Activated naive CD4-positive, alpha-beta T cell treated with anti-CD3 and anti-CD28 coated beads for 36 hours (primary cell): ENCODE data around the gene OPA3. TPM values are rescaled to one million over a fixed set of nuclear protein-coding genes. Genes with fewer than 3 reads are reported as not detected.

Experiments
- CTCF ChIA-PET: fragments of 350-600 bp; sonication (Branson Sonifier 250); formaldehyde crosslinking; loops from one replicate; lab custom pipeline; 2021; ENCODE audit warnings: antibody characterized with exemption; lab: Charles Lee
- DNase-seq: peaks from one replicate; pipeline ENCODE4 v3.0.0-alpha.2; 2020
- H3K27ac Mint-ChIP-seq: one replicate; pipeline ENCODE4 v1.8.0; 2021; ENCODE audit warnings: mild to moderate bottlenecking, mixed read lengths
- H3K27me3 Mint-ChIP-seq: one replicate; pipeline ENCODE4 v1.8.0; 2021; ENCODE audit warnings: low read depth, mixed read lengths
- H3K36me3 Mint-ChIP-seq: one replicate; pipeline ENCODE4 v1.8.0; 2021; ENCODE audit warnings: low read depth, mixed read lengths
- H3K4me1 Mint-ChIP-seq: one replicate; pipeline ENCODE4 v1.8.0; 2021; ENCODE audit warnings: low read depth, mixed read lengths
- H3K4me3 Mint-ChIP-seq: one replicate; pipeline ENCODE4 v1.8.0; 2021; ENCODE audit warnings: mild to moderate bottlenecking, moderate library complexity, mixed read lengths
- H3K9me3 Mint-ChIP-seq: one replicate; pipeline ENCODE4 v1.8.0; 2021; ENCODE audit warnings: mixed read lengths
- intact Hi-C: fragments of 100-400 bp; cut with micrococcal nuclease; formaldehyde crosslinking; loops from one replicate; pipeline ENCODE4 v1.15.1; 2023
- total RNA-seq, 2 experiments: library from RNA; stranded (reverse); gene quantifications; one replicate each; pipeline ENCODE4 v1.2.3, GENCODE V29; 2021

Gene OPA3
- total RNA-seq, 2 experiments from 2014 or later, result 12.4 to 12.7 TPM

- CTCF ChIA-PET, result interaction anchor here (0.6 to 1.2 kb wide), 2 partner anchors 19 to 101 kb away, joined by 4 to 5 read pairs; no protein-coding TSS in a partner anchor
- no peaks in the 10 kb centered on the region for H3K9me3 Mint-ChIP-seq
- H3K4me1 Mint-ChIP-seq, result peaks cover 17% of the 10 kb centered on the region
- H3K27ac Mint-ChIP-seq, result no peak overlapping the region
- H3K27me3 Mint-ChIP-seq, result no peaks in the 10 kb centered on the region
- H3K36me3 Mint-ChIP-seq, result no peaks in the 10 kb centered on the region
- intact Hi-C loops, result no loop called here
- H3K4me3 Mint-ChIP-seq, result no peak overlapping the region
- DNase-seq, result no peak
Observed at GRCh38 chr19:45576682-45577081, 7.9 kb downstream of the OPA3 start.

- no peaks in the 10 kb centered on the region for H3K27me3 Mint-ChIP-seq
- H3K4me1 Mint-ChIP-seq, result peaks cover 14% of the 10 kb centered on the region
- no peak overlapping the region for H3K4me3 Mint-ChIP-seq
- no peaks in the 10 kb centered on the region for H3K36me3 Mint-ChIP-seq
- no peaks in the 10 kb centered on the region for H3K9me3 Mint-ChIP-seq
- intact Hi-C loops, result no loop called here
- no peak for DNase-seq
- CTCF ChIA-PET, result no interaction called here
- H3K27ac Mint-ChIP-seq, result no peak overlapping the region
Observed at GRCh38 chr19:45575216-45575615, 9.4 kb downstream of the OPA3 start.

GRCh38 chr19:45574526-45574925 lies 10.1 kb downstream of the OPA3 start:
- no peaks in the 10 kb centered on the region for H3K36me3 Mint-ChIP-seq
- no peak overlapping the region for H3K4me3 Mint-ChIP-seq
- CTCF ChIA-PET, result no interaction called here
- intact Hi-C loops, result no loop called here
- no peaks in the 10 kb centered on the region for H3K27me3 Mint-ChIP-seq
- no peaks in the 10 kb centered on the region for H3K9me3 Mint-ChIP-seq
- H3K27ac Mint-ChIP-seq, result no peak overlapping the region
- no peak for DNase-seq
- H3K4me1 Mint-ChIP-seq, result peaks cover 20% of the 10 kb centered on the region

- Mint-ChIP-seq H3K9me3 (no peaks in the 10 kb centered on the region), H3K27ac (no peak overlapping the region), H3K36me3 (no peaks in the 10 kb centered on the region), H3K4me3 (no peak overlapping the region), H3K4me1 (peaks cover 17% of the 10 kb centered on the region), H3K27me3 (no peaks in the 10 kb centered on the region)
- intact Hi-C loops, result loop anchor here (2.0 kb wide), 1 partner anchor 75 kb away; the partner anchor contains the start of gene RTN2
- DNase-seq, result no peak
- CTCF ChIA-PET, result interaction anchor here (1.0 to 1.5 kb wide), 3 partner anchors 9 to 18 kb away, joined by 3 to 8 read pairs (median 3); no protein-coding TSS in a partner anchor
Observed at GRCh38 chr19:45571457-45572220, 13.0 kb downstream of the OPA3 start.

- H3K9me3 Mint-ChIP-seq, result no peaks in the 10 kb centered on the region
- CTCF ChIA-PET, result interaction anchor here (0.6 to 0.9 kb wide), 5 partner anchors 12 to 104 kb away, joined by 3 to 6 read pairs (median 3); no protein-coding TSS in a partner anchor
- H3K36me3 Mint-ChIP-seq, result no peaks in the 10 kb centered on the region
- H3K27me3 Mint-ChIP-seq, result no peaks in the 10 kb centered on the region
- peak overlapping the region; percentile 59 for H3K27ac Mint-ChIP-seq
- DNase-seq, result peak; percentile 80
- peaks cover 14% of the 10 kb centered on the region for H3K4me1 Mint-ChIP-seq
- H3K4me3 Mint-ChIP-seq, result no peak overlapping the region
- intact Hi-C loops, result loop anchor here (1.0 to 2.0 kb wide), 2 partner anchors 47 to 73 kb away; partner anchors contain the start of gene RTN2
Observed at GRCh38 chr19:45569619-45570421, 14.8 kb downstream of the OPA3 start.

GRCh38 chr19:45568732-45569131 lies 15.9 kb downstream of the OPA3 start:
- no peak overlapping the region for H3K27ac Mint-ChIP-seq
- no peaks in the 10 kb centered on the region for H3K36me3 Mint-ChIP-seq
- H3K4me3 Mint-ChIP-seq, result no peak overlapping the region
- DNase-seq, result no peak
- H3K9me3 Mint-ChIP-seq, result no peaks in the 10 kb centered on the region
- intact Hi-C loops, result no loop called here
- no peaks in the 10 kb centered on the region for H3K27me3 Mint-ChIP-seq
- H3K4me1 Mint-ChIP-seq, result peaks cover 24% of the 10 kb centered on the region
- CTCF ChIA-PET, result no interaction called here

GRCh38 chr19:45567609-45568008 lies 17.0 kb downstream of the OPA3 start:
- Mint-ChIP-seq H3K27me3 (no peaks in the 10 kb centered on the region), H3K4me1 (peaks cover 34% of the 10 kb centered on the region), H3K4me3 (no peak overlapping the region), H3K27ac (no peak overlapping the region), H3K36me3 (no peaks in the 10 kb centered on the region), H3K9me3 (no peaks in the 10 kb centered on the region)
- CTCF ChIA-PET, result no interaction called here
- no peak for DNase-seq
- intact Hi-C loops, result no loop called here

- intact Hi-C loops, result no loop called here
- peak overlapping the region; percentile 27 for H3K4me3 Mint-ChIP-seq
- DNase-seq, result no peak
- H3K9me3 Mint-ChIP-seq, result no peaks in the 10 kb centered on the region
- H3K36me3 Mint-ChIP-seq, result no peaks in the 10 kb centered on the region
- no peaks in the 10 kb centered on the region for H3K27me3 Mint-ChIP-seq
- peak overlapping the region; percentile 90 for H3K27ac Mint-ChIP-seq
- CTCF ChIA-PET, result interaction anchor here (0.6 to 1.5 kb wide), 5 partner anchors 79 to 151 kb away, joined by 3 read pairs; no protein-coding TSS in a partner anchor
- H3K4me1 Mint-ChIP-seq, result peaks cover 36% of the 10 kb centered on the region
Observed at GRCh38 chr19:45564131-45564780, 20.3 kb downstream of the OPA3 start.

- H3K36me3 Mint-ChIP-seq, result no peaks in the 10 kb centered on the region
- intact Hi-C loops, result no loop called here
Observed at GRCh38 chr19:45560686-45561085, 23.9 kb downstream of the OPA3 start.

GRCh38 chr19:45560038-45560437 lies 24.6 kb downstream of the OPA3 start:
- no peaks in the 10 kb centered on the region for H3K27me3 Mint-ChIP-seq
- peaks cover 41% of the 10 kb centered on the region for H3K4me1 Mint-ChIP-seq
- no peak overlapping the region for H3K27ac Mint-ChIP-seq
- CTCF ChIA-PET, result interaction anchor here (2.5 kb wide), 1 partner anchor 120 kb away, joined by 8 read pairs; no protein-coding TSS in a partner anchor
- H3K36me3 Mint-ChIP-seq, result no peaks in the 10 kb centered on the region
- H3K9me3 Mint-ChIP-seq, result no peaks in the 10 kb centered on the region
- no peak overlapping the region for H3K4me3 Mint-ChIP-seq
- intact Hi-C loops, result no loop called here
- no peak for DNase-seq

More at GRCh38 chr19:45560686-45561085, 23.9 kb downstream of the OPA3 start:
- Mint-ChIP-seq H3K4me3 (no peak overlapping the region), H3K27me3 (no peaks in the 10 kb centered on the region), H3K9me3 (no peaks in the 10 kb centered on the region), H3K27ac (no peak overlapping the region), H3K4me1 (peaks cover 41% of the 10 kb centered on the region)
- CTCF ChIA-PET, result interaction anchor here (0.6 kb wide), 1 partner anchor 76 kb away, joined by 3 read pairs; no protein-coding TSS in a partner anchor
- no peak for DNase-seq

GRCh38 chr19:45558399-45558878 lies 26.2 kb downstream of the OPA3 start:
- intact Hi-C loops, result loop anchor here (1.0 to 5.0 kb wide), 6 partner anchors 26 to 131 kb away; partner anchors contain the start of genes OPA3 and VASP
- CTCF ChIA-PET, result interaction anchor here (0.5 to 2.5 kb wide), 31 partner anchors 8 to 135 kb away, joined by 3 to 15 read pairs (median 5); partner anchors contain the start of gene OPA3
- H3K27ac Mint-ChIP-seq, result no peak overlapping the region

More at GRCh38 chr19:45558399-45558878, 26.2 kb downstream of the OPA3 start:
- peaks cover 30% of the 10 kb centered on the region for H3K4me1 Mint-ChIP-seq
- H3K36me3 Mint-ChIP-seq, result no peaks in the 10 kb centered on the region
- peak; percentile 88 for DNase-seq
- H3K9me3 Mint-ChIP-seq, result no peaks in the 10 kb centered on the region
- no peaks in the 10 kb centered on the region for H3K27me3 Mint-ChIP-seq
- H3K4me3 Mint-ChIP-seq, result no peak overlapping the region
